ENCODE results near the gene NECTIN1. TPM values are rescaled to one million over a fixed set of nuclear protein-coding genes. Genes with fewer than 3 reads are reported as not detected.

NECTIN1 gene
- total and polyA plus RNA-seq, 2 donors (not counting 3 experiments of a cell fraction or from before 2014, with no cell fraction given) = 10.8 to 23.6 TPM

GRCh38 chr11:119664063-119664572, 64.9 kb downstream of the NECTIN1 start:
- dilution Hi-C loops (cut with MboI; ENCODE audit: extremely low pct_ligation_motif_present, low sequenced_read_pairs) = no loop called here
- Histone ChIP-seq H4K20me1 (replicated peaks; ENCODE audit: control insufficient read depth, extremely low read depth, insufficient read depth, low read length) (no peaks in the 10 kb centered on the region), H3K79me2 (ENCODE audit: control insufficient read depth, insufficient read depth, low read length) (no peaks in the 10 kb centered on the region), H3K4me2 (ENCODE audit: insufficient read depth, low read length) (no peak overlapping the region), H3K4me1 (ENCODE audit: control insufficient read depth, extremely low read depth, insufficient read depth, low read length) (no peaks in the 10 kb centered on the region), H3K27me3 (ENCODE audit: control insufficient read depth in 2 of 2, insufficient read depth in 2 of 2, low read length in 2 of 2) (no peaks in the 10 kb centered on the region), H3K4me3 (replicated peaks in 1 of 3; ENCODE audit: insufficient read depth in 1 of 3, low read depth in 1 of 3, low read length in 3 of 3) (no peak overlapping the region), H2AFZ (ENCODE audit: low read depth, low read length) (no peak overlapping the region), H3K27ac (ENCODE audit: insufficient read depth, low read depth, low read length) (no peak overlapping the region), H3K9ac (replicated peaks; ENCODE audit: extremely low read depth, insufficient read depth, low read length) (no peak overlapping the region), H3K9me3 (replicated peaks; ENCODE audit: control insufficient read depth, insufficient read depth, low read length) (no peaks in the 10 kb centered on the region), H3K36me3 (ENCODE audit: control insufficient read depth in 2 of 2, extremely low read depth in 1 of 2, insufficient read depth in 2 of 2, low read length in 2 of 2) (no peaks in the 10 kb centered on the region), H3K9me1 (replicated peaks; ENCODE audit: control insufficient read depth, extremely low read depth, insufficient read depth, low read length) (no peaks in the 10 kb centered on the region)
- no peak for FAIRE-seq
- no peak for DNase-seq (ENCODE audit: low read depth, low spot score)
- BruUV-seq (replicated peaks) = no TSS peak
- ChIA-PET CTCF (interaction anchor here (4.1 to 11.6 kb wide), 2 partner anchors 64 to 444 kb away, joined by 18 to 128 read pairs; partner anchors contain the start of gene NECTIN1), POLR2A (no interaction called here)
- TF ChIP-seq FOS (IDR thresholded peaks at IDR 0.05; ENCODE audit: borderline replicate concordance, insufficient read depth, low read length) (no peak), POLR2AphosphoS5 (IDR thresholded peaks at IDR 0.05; ENCODE audit: insufficient read depth, low read depth, low read length) (no peak), JUN (IDR thresholded peaks at IDR 0.05; ENCODE audit: borderline replicate concordance, insufficient read depth, insufficient read length, low read depth) (no peak), EZH2 (IDR thresholded peaks at IDR 0.05; ENCODE audit: borderline replicate concordance, low read depth, low read length, severe bottlenecking) (no peak), MAX (IDR thresholded peaks at IDR 0.05; ENCODE audit: insufficient read depth, insufficient read length) (no peak), MYC (IDR thresholded peaks at IDR 0.05; ENCODE audit: low read depth, low read length) (no peak), POLR2A (IDR thresholded peaks at IDR 0.05; ENCODE audit: low read depth, low read length) (no peak), CTCF (IDR thresholded peaks at IDR 0.05; ENCODE audit: extremely low read depth in 1 of 2, insufficient read depth in 1 of 2, low read depth in 1 of 2, low read length in 2 of 2) (no peak), GATA2 (IDR thresholded peaks at IDR 0.05; ENCODE audit: insufficient read depth, insufficient read length, low read depth, low read length) (no peak)
- intact Hi-C loops (cut with micrococcal nuclease) = no loop called here

Measured in endothelial cell of umbilical vein (primary cell).